ENCODE data around the gene RBM38.
"Not testable (repeated sequence)": the region's sequence is repeated elsewhere in the genome, so short reads cannot be mapped to it uniquely, and the experiment has no call there.

The RBM38 gene

GRCh38 chr20:57390604-57391438 is at the start of gene RBM38:
Gene RBM38, plus strand, starts transcription at chr20:57391396. Its CDS starts 186 bp downstream, at chr20:57391582.
- peak; percentile 70 to 75 for DNase-seq

GRCh38 chr20:57341663-57342062 is 49.5 kb upstream of the RBM38 start:
- DNase-seq, result no peak

DNA sequence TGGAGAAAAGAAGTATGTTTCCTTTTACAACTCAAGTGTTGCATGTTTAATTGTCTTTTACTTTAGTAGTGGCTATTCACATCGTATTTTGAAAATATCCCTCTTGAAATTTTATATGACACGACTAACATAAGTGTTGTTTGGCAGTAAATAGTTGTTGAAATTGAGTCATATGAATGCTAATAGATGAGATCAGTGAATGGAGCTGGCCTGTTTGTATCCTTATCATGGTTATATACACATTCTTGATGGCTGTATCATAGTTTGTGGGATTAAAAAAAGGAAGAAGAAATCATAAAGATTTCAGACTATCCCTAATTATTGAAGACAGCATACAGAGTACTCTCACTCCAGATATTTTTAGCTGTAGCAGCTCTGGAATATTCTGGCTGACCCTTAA is 48.4 kb upstream of the RBM38 start:
- DNase-seq, result no peak

DNA sequence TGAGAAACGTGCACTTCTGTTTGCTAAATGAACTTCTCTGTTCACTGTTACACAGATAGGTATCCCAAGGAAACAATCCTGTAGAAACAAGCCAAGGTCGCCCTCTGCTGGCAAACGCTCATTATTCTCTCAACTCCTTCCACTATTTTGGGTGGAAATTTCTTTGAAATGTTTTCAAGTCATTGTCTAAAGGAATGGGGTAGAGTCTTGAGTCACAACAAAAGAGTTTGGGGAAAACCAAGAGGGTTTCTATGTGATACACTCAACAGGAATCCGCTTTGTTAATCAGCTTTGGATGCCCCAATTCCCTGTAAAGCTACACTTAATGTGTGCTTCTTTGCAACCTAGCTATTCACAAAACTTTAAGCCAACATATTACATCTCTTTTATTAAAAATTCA is 44.7 kb upstream of the RBM38 start:
- peak; percentile 45 to 56 for DNase-seq

GRCh38 chr20:57347393-57347792 is 43.8 kb upstream of the RBM38 start:
- no peak for DNase-seq

- DNase-seq, result not testable (repeated sequence)
Observed at GRCh38 chr20:57348200-57348921, 42.8 kb upstream of the RBM38 start.

- peak in 1 of 2 donors; percentile 17 for DNase-seq
Observed at GRCh38 chr20:57348922-57349574, 42.1 kb upstream of the RBM38 start.

DNA sequence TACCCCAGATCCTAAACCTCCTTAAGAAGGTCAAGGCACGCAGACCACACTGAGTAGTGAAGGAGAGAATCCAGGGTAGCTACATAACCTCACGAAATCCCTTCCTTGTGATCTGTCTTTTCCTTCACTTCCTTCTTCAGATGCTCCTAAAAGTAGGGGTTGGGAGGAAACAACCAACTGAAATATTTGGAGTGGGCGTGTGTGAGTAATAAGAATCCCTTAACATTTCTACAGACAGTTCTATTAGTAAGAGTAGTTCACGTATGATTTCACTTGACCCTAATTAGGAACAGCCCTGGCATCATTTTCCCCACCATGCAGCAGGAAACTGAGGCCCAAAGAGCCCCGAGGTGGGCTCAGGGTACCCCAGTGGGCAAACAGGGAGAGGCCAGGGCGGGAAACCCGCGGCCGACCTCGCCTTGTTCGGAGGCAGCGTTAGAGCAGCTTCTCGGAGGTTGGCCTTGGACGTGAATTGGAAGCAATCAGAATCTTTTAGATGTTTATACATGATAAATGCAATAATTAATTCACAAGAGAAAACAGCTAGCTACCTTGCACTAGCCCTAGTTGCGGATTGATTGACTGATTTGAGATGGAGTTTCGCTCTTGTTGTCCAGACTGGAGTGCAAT is 41.0 kb upstream of the RBM38 start:
- no peak for DNase-seq

- DNase-seq, result not testable (repeated sequence)
Observed at GRCh38 chr20:57350726-57351041, 40.5 kb upstream of the RBM38 start.

- peak; percentile 89 to 90 for DNase-seq
Observed at GRCh38 chr20:57351042-57351783, 40.0 kb upstream of the RBM38 start, which contains the start of gene RAE1. Gene RAE1, plus strand, starts transcription at chr20:57351255. Its CDS starts 2,784 bp downstream, at chr20:57354039.

DNA sequence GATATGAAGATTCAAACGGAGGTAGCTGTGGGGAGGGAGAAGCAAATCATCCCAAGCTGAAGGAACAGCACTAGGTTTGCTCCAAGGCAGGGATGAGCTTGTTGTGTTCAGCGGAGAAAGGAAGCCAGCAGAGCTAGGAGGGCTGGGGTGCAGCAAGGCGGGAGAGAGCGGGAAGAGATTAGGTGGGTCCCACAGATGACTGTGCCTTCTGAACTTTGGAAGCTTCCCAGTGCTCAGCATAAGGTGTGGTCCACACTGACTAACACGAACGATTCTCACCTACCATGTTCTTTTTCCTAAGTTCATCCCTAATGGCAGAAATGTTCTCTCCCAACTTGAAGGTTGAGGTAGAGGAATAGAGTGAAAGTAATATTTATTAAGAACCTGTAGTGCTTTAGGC is 38.9 kb upstream of the RBM38 start:
- no peak for DNase-seq

DNA sequence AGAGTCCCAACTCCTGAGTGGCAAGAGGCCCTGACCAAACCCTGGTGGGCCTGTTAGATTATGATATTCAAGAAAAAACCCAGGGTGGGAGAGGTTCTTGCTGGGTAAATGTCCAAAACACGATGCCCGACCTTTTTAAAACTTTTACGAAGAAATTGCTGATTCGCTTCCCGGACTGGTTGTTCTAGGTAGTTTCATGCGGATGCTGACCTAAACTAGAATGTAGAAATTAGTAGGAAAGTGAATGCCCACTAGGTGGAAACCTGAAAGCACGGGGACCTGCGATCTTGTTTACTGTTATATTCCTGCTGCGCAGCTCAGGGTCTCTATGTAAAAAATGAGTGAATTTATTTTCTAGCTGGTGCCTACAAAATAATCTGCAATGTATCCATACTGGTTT is 37.8 kb upstream of the RBM38 start:
- DNase-seq, result no peak

DNA sequence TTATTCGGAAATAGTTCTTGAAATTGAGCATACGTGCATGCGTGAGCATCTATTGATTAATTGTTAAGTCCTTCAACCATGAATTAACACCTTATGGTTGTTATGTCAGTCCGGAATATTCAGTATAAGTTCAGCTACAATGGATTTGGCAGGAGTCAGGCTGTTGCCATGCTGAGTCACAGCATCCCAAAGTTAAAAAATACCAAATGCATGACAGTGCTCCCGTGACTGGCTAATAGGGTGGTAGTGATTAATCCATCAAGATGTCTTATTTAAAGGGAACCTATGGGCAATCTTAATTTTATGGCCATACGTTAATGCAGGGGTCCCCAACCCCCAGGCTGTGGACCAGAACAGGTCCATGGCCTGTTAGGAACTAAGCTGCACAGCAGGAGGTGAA is 29.7 kb upstream of the RBM38 start:
- no peak for DNase-seq

DNA sequence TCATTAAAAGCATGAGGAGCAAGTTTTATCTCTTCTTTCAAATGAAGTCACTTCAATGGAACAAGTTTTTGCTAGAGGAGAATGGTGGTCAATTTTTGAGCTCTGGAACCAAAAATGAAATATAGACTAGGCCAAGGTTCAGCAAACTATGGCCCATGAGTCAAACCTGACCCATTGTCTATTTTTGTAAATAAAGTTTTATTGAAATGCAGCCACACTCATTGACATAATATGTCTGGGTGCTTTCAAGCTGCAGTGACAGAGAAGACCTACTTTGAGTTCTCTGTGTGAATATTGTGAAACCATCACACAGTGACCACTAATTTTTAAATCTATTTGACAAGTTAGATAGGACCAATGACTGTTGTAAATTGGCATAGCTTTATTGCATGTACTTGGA is 26.7 kb upstream of the RBM38 start:
- no peak for DNase-seq

DNA sequence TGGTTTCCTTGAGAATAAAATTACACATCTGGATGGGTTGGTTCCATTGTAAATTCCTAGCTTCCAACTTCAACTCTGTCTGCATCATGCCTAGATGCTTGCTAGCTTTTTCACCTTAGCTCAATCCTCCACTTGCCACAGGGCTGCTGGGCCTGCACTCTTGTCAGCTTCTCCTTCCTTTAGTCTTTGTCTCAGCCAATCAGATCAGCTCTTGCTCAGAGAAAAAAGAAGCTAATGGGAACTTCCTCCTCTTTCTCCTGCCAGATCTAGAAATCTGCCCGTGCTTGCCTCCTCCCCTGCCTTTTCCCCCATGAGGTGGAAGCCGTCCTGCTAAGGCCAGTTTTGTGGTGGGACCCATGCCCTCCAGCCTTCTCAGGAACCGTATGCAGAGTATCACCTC is 21.6 kb upstream of the RBM38 start:
- DNase-seq, result no peak

DNA sequence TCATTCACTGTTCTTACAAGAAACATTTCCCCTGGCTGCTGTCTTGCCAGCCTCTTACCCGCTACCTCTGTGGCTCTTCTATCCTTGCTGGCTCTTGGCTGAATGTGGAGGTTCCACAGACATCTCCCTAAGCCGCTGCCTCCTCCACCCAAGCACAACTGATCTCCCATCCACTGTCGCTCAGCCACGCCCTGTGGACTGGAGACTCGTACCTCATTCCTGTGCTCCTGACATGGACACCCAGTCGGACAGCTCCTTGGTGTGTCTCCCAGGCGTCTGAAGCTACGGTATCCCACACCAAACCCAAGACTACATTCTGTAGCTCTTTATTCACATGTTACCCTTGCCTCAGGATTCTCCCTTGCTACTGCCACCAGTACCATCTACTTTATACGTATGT is 20.9 kb upstream of the RBM38 start:
- no peak for DNase-seq

DNA sequence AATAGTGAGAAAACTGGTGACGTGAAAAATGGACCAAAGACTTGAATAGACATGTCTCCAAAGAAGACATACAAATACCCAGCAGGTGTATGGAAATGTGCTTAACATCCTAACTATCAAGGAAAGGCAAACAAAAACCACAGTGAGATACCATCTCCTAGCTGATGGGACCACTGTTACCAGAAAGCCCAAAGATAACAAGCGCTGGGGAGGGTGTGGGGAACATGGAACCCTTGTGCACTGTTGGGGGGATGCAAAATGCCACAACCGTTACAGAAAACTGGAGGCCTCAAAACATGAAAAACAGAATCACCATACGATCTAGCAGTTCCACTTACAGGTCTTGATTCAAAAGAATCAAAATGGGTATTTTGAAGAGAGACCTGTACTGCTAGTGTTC is 19.8 kb upstream of the RBM38 start:
- DNase-seq, result no peak

- DNase-seq, result no peak
Observed at GRCh38 chr20:57372157-57372556, 19.0 kb upstream of the RBM38 start.

DNA sequence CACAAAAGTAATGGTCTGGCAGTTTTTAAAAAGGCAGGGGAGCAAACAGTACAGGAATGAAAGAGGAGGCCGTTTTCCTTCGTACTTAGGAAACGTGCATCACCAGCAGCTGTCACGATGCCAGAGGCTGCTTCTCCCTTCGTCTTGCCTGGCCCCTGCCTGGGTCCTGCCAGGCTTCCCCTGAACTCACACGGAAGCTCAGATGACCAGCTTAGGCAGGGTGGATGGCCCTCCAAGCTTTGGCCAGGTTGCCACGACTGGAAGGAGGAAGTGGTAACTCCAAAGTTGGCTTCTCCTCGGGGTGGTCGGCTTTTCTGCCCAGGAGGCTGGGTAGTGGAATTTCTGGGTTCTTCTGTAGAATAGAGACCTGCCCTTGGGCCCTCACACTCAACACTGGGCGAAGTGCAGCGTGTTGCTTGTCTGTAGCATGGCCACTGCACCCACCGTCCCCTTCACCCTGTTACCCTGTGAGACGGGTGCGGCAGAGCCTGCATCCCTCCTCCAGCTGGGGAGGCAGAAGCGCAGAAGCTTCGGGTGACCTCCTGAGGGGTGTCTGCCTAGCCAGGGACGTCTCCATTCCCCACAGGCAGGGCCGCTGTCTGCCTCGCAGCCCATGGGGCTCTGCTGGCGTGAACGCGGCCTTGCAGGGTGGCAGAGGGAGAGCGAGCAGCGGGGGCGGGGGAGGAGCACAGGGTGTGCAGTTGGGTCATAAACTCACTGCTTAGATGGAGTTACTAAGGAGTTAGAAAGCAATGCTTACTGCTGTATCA is 18.4 kb upstream of the RBM38 start:
- no peak for DNase-seq

GRCh38 chr20:57374343-57374930 is 16.8 kb upstream of the RBM38 start:
- DNase-seq, result no peak

GRCh38 chr20:57374931-57375651 is 16.1 kb upstream of the RBM38 start:
- peak in 1 of 2 donors; percentile 62 for DNase-seq
